Small intestine (tissue), 16 donors: ENCODE measurements around the gene NUP43. TPM values are rescaled to one million over a fixed set of nuclear protein-coding genes. Genes with fewer than 3 reads are reported as not detected.

Source experiments
- DNase-seq, 2 donors: peaks; one replicate each; pipeline versions ENCODE4 v3.0.0 to v3.0.0-alpha.2; 2013
- FAIRE-seq: peaks from 2 replicates; lab custom pipeline; 2012; peaks lifted over from hg19 to GRCh38; lab: Jason Lieb, UNC
- H3K27ac ChIP-seq, 3 donors: one replicate each; pipeline ENCODE4 v1.5.1; 2013; ENCODE audit warnings: low read length in 2 of 3, mild to moderate bottlenecking in 2 of 3, control low read depth in 1 of 3, inconsistent platforms in 1 of 3, low read depth in 1 of 3, moderate library complexity in 1 of 3
- H3K27me3 ChIP-seq, 3 donors: one replicate each; pipeline ENCODE4 v1.6.1; 2013; ENCODE audit warnings: low read length in 3 of 3, inconsistent platforms in 1 of 3; ENCODE audit not compliant: control insufficient read depth in 3 of 3, insufficient read depth in 3 of 3
- H3K36me3 ChIP-seq, 3 donors: one replicate each; pipeline ENCODE4 v1.6.1; 2013; ENCODE audit warnings: low read length in 3 of 3, inconsistent platforms in 1 of 3, low read depth in 1 of 3, mild to moderate bottlenecking in 1 of 3, moderate library complexity in 1 of 3; ENCODE audit not compliant: control insufficient read depth in 3 of 3, insufficient read depth in 2 of 3
- H3K4me1 ChIP-seq, 3 donors: one replicate each; pipeline ENCODE4 v1.6.1; 2013; ENCODE audit warnings: low read length in 2 of 3, inconsistent platforms in 1 of 3, low read depth in 1 of 3, mild to moderate bottlenecking in 1 of 3, moderate library complexity in 1 of 3; ENCODE audit not compliant: control insufficient read depth in 3 of 3, insufficient read depth in 2 of 3
- H3K4me3 ChIP-seq, 3 donors: one replicate each; pipeline ENCODE4 v1.5.1; 2013; ENCODE audit warnings: low read length in 3 of 3, control low read depth in 1 of 3, inconsistent platforms in 1 of 3, low read depth in 1 of 3, mild to moderate bottlenecking in 1 of 3, moderate library complexity in 1 of 3
- H3K9me3 ChIP-seq, 2 donors: one replicate each; pipeline ENCODE4 v1.6.1; 2013; ENCODE audit warnings: low read depth in 1 of 2, low read length in 1 of 2; ENCODE audit not compliant: control insufficient read depth in 2 of 2, insufficient read depth in 1 of 2
- WGBS, 3 donors: extraction: QIAGEN DNeasy Blood & Tissue Kit; methylation state at CpG; one replicate each; pipeline ENCODE4 v1.1.7; 2013; 5-methylcytosine and 5-hydroxymethylcytosine counted together
- long read RNA-seq, 10 donors: transcript quantifications; one replicate each; lab custom pipeline, GENCODE V29; 2026
- polyA plus RNA-seq, 4 donors: library from polyadenylated mRNA; stranded (reverse) in 3 of 4; unstranded in 1 of 4; fragments of 200-250 nt in 3 of 4; fragments of 120-200 nt in 1 of 4; gene quantifications; one replicate each; pipeline versions ENCODE4 v1.2.1 to v1.2.3, GENCODE V29; 2013
- donor health status: healthy with polysubstance abuse.
- donor health status: control.
- donor health status: control.
- donor health status: Bipolar disorder and iron deficiency.
- donor health status: healthy.

Gene NUP43, protein sequence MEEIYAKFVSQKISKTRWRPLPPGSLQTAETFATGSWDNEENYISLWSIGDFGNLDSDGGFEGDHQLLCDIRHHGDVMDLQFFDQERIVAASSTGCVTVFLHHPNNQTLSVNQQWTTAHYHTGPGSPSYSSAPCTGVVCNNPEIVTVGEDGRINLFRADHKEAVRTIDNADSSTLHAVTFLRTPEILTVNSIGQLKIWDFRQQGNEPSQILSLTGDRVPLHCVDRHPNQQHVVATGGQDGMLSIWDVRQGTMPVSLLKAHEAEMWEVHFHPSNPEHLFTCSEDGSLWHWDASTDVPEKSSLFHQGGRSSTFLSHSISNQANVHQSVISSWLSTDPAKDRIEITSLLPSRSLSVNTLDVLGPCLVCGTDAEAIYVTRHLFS
- 10 to 100 TPM in 2 of 4 donors, 1 to 10 TPM in 2; 2.7 to 28.9 (median 7.9) TPM for polyA plus RNA-seq
- long read RNA-seq, donor 1, partial matches to known transcripts: 15 of 20 reads
- long read RNA-seq, donor 1, other reads (novel, unspliced or antisense): 0 of 20 reads
- long read RNA-seq, donor 2, partial matches to known transcripts: 0 of 2 reads
- long read RNA-seq, donor 2, other reads (novel, unspliced or antisense): 0 of 2 reads
- long read RNA-seq, donor 3, transcript NUP43-201 (8 exons, 3,874 nt): major isoform, 7 of 7 reads
- long read RNA-seq, donor 3, partial matches to known transcripts: 0 of 7 reads
- long read RNA-seq, donor 3, other reads (novel, unspliced or antisense): 0 of 7 reads
- long read RNA-seq, donor 4: 0 reads
- long read RNA-seq, donor 5: 0 reads
- long read RNA-seq, donor 6, partial matches to known transcripts: 0 of 2 reads
- long read RNA-seq, donor 6, other reads (novel, unspliced or antisense): 0 of 2 reads
- long read RNA-seq, donor 7, partial matches to known transcripts: 0 of 4 reads
- long read RNA-seq, donor 7, other reads (novel, unspliced or antisense): 0 of 4 reads
- long read RNA-seq, donor 8, partial matches to known transcripts: 0 of 1 reads
- long read RNA-seq, donor 8, other reads (novel, unspliced or antisense): 0 of 1 reads
- long read RNA-seq, donor 9: 0 reads
- long read RNA-seq, donor 10, transcript NUP43-201 (8 exons, 3,874 nt): major isoform, 5 of 5 reads
- long read RNA-seq, donor 10, partial matches to known transcripts: 0 of 5 reads
- long read RNA-seq, donor 10, other reads (novel, unspliced or antisense): 0 of 5 reads

DNA sequence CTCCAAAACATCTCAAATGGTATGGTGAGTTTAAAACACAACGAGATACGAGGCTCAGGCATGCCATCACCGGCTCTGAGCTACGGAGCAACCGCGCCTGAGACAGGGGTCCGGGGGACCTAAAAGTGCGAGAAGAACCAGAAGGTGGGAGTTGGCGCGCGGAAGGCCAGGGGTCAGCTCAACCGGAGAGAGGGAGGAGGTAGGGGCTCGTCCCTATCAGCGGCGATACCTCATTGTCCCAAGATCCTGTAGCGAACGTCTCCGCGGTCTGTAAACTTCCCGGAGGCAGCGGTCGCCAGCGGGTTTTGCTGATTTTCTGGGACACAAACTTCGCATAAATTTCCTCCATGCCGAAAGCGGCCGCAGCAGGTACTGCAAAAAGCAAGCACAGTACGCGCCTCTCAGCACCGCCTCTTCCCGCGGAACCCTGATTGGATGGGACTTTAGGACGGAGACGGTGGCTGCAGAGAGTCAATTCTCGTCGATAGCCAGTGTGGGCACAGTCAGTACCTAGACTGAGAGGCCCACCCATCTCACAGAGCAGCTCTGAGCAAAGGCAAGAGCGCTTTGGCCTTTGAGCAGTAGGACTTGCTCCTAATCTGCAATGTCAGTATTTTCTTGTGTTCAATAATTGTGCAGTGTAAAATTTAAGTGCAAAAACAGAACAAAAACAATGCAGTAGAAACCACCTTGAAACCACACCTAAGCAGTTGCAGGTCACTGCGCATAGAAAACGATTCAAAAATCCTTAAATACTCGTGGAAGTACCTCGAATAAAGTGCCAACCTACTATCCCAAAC, at the start of gene NUP43:
TSS of gene NUP43 (minus strand) at position 383 of the 800 bp plus-strand sequence. CDS start at position 349, 34 bp downstream.
- DNase-seq (peak; percentile 94 to 97), FAIRE-seq (no peak)
- Histone ChIP-seq H3K36me3 (peaks cover 4 to 25% (median 7%) of the 10 kb centered on the region in 3 donors), H3K4me1 (peaks cover 0 to 18% (median 8%) of the 10 kb centered on the region in 3 donors), H3K27ac (peak within 1 kb of the TSS; percentile 51 to 83 (median 64)), H3K4me3 (peak within 1 kb of the TSS; percentile 67 to 80 (median 80)), H3K9me3 (no peaks in the 10 kb centered on the region), H3K27me3 (no peaks in the 10 kb centered on the region)
- WGBS, 3 donors: 1 to 4% (median 2%) methylated on average over 37 to 41 of the region's 41 CpGs

DNA sequence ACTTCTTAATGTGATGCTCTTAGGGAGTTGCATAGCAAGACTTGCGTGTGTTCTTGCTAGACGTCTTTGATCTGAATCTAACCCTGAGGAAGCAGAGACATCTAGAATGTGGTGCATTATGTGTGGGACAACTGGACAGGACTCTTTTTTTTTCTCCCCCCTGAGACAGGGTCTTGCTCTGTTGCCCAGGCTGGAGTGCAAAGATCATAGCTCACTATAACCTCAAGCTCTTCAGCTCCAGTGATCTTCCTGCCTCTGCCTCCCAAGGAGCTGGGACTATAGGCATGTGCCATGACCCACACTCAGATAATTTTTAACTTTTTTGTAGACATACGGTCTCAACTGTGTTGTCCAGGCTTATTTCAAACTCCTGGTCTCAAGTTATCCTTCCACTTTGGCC, 37.2 kb upstream of the NUP43 start:
- Histone ChIP-seq H3K9me3 (no peaks in the 10 kb centered on the region), H3K4me1 (peaks cover 0 to 9% (median 0%) of the 10 kb centered on the region in 3 donors), H3K27ac (no peak overlapping the region), H3K27me3 (no peaks in the 10 kb centered on the region), H3K36me3 (peaks cover 0 to 16% (median 6%) of the 10 kb centered on the region in 3 donors), H3K4me3 (no peak overlapping the region)
- 94 to 99% (median 94%) methylated on average over 3 of the region's 3 CpGs for WGBS, 3 donors
- no peak for DNase-seq
- no peak for FAIRE-seq

DNA sequence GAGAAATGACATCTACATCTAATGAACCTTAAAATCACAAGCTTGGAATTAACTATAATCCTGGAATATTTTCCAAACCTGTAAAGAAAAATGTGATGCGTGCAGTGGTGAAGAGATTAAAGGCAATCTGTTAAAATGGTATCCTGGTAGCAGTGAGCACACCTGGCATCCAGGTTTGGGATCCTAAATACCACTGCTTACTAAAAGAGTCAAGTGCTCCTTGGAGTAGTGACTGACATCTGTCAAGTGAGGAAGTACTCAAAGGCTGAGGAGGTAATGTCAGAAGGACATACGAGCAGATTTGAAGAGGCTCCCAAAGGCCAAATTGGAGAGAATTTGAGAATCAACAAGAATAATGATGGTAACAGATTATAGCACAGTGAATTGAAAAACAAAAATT, 36.0 kb upstream of the NUP43 start:
- FAIRE-seq (no peak), DNase-seq (no peak)
- Histone ChIP-seq H3K36me3 (peaks cover 0 to 20% (median 6%) of the 10 kb centered on the region in 3 donors), H3K27me3 (no peaks in the 10 kb centered on the region), H3K9me3 (no peaks in the 10 kb centered on the region), H3K4me3 (no peak overlapping the region), H3K4me1 (peaks cover 0 to 12% (median 0%) of the 10 kb centered on the region in 3 donors), H3K27ac (no peak overlapping the region)
- WGBS, 3 donors: 93 to 97% (median 93%) methylated on average over 2 of the region's 2 CpGs

DNA sequence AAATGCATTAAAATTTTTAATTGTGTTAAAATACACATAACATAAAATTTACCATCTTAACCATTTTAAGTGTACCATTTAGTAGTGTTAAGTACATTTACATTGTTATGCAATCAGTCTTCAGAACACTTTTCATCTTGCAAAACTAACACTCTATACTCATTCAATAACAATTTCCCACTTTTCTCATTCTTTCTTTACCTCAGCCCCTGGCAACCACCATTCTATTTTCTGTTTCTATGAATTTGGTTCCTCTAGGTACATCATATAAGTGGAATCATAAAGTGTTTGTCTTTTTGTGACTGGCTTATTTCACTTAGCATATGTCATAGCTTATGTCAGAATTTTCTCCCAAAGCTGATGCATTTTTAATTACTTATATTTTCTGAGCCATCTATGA, 35.4 kb upstream of the NUP43 start:
- peaks cover 0 to 20% (median 6%) of the 10 kb centered on the region in 3 donors for H3K36me3 ChIP-seq
- no peak for FAIRE-seq
- no peak overlapping the region for H3K4me3 ChIP-seq
- H3K4me1 ChIP-seq: peaks cover 0 to 12% (median 0%) of the 10 kb centered on the region in 3 donors
- H3K27me3 ChIP-seq: no peaks in the 10 kb centered on the region
- DNase-seq: no peak
- H3K9me3 ChIP-seq: no peaks in the 10 kb centered on the region
- no peak overlapping the region for H3K27ac ChIP-seq

DNA sequence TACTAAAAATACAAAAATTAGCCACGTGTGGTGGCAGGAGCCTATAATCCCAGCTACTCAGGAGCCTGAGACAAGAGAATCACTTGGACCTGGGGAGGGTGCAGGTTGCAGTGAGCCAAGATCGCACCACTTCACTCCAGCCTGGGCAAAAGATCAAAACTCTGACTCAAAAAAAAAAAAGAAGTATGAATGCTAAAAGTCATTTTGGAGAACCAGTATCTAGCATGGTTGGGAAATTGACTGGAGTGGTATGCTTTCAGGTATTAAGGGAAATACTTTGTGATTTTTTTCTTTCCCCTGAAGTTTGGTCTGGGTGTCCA, 33.3 kb upstream of the NUP43 start:
- H3K4me3 ChIP-seq: no peak overlapping the region
- peaks cover 0 to 32% (median 6%) of the 10 kb centered on the region in 3 donors for H3K36me3 ChIP-seq
- peaks cover 0 to 12% (median 0%) of the 10 kb centered on the region in 3 donors for H3K4me1 ChIP-seq
- 56 to 86% (median 72%) methylated on average over 2 of the region's 2 CpGs for WGBS, 3 donors
- no peaks in the 10 kb centered on the region for H3K27me3 ChIP-seq
- H3K9me3 ChIP-seq: no peaks in the 10 kb centered on the region
- FAIRE-seq (no peak), DNase-seq (peak in 1 of 2 donors; percentile 5)
- peak overlapping the region in 1 of 3 donors; percentile 31 for H3K27ac ChIP-seq

DNA sequence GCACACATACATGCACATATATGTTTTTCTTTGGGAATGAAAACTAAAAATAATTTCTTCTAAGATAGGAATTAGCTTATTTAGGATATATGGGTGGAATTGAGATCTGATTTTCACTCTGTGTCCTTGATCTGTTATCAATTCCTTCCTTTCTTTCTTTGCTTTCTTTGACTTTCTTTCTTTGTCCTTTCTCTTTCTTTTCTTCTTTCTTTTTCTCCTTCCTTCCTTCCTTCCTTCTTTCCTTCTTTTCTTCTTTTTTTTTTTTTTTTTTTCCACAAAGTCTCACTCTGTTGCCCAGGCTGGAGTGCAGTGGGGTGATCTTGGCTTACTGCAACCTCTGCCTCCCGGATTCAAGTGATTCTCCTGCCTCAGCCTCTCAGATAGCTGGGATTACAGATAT, 31.3 kb upstream of the NUP43 start:
- H3K27me3 ChIP-seq: no peaks in the 10 kb centered on the region
- H3K27ac ChIP-seq: no peak overlapping the region
- no peaks in the 10 kb centered on the region for H3K9me3 ChIP-seq
- H3K4me3 ChIP-seq: no peak overlapping the region
- peaks cover 0 to 32% (median 3%) of the 10 kb centered on the region in 3 donors for H3K36me3 ChIP-seq
- FAIRE-seq (no peak), DNase-seq (no peak)
- 93 to 100% (median 100%) methylated on average over 1 of the region's 1 CpG for WGBS, 3 donors
- peaks cover 0 to 12% (median 0%) of the 10 kb centered on the region in 3 donors for H3K4me1 ChIP-seq

DNA sequence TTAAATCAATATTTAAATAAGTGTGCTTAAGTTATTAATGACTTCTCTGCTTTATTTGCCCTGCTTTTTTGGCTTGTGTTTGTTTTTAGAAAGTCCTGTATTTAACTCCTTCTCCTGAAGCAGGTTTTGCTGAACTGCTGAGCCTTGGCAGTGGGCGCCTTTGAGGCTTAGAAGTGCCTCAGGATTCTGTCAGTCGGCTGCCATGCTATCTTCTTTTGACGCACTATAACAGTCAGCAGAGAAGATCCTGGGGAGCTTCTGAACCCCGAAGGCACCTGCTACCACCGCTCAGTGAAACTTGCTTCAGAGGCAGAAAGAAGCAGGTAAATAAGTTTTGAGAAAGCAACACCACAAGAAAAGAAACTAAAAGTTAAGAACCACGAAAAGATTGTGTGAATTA, 25.6 kb upstream of the NUP43 start:
- H3K4me3 ChIP-seq: no peak overlapping the region
- DNase-seq (no peak), FAIRE-seq (no peak)
- no peaks in the 10 kb centered on the region for H3K9me3 ChIP-seq
- 81 to 90% (median 89%) methylated on average over 6 of the region's 6 CpGs for WGBS, 3 donors
- no peaks in the 10 kb centered on the region for H3K27me3 ChIP-seq
- H3K27ac ChIP-seq: no peak overlapping the region
- no peaks in the 10 kb centered on the region for H3K4me1 ChIP-seq
- H3K36me3 ChIP-seq: peaks cover 0 to 50% (median 3%) of the 10 kb centered on the region in 3 donors
